ACHN (cell line): ENCODE results near the gene SFT2D3.
A peak's percentile ranks its signal among the peaks of the same experiment; 100 is the strongest.

ENCODE experiments used
- DNase-seq: peaks from one replicate; pipeline ENCODE4 v3.0.0-alpha.2; 2015
- in situ Hi-C: cut with HindIII; loops from 2 replicates; pipeline ENCODE4 v1.10.0; 2017; ENCODE audit warnings: low sequenced_read_pairs, low pct_ligation_motif_present, low pct_unique_long_range_greater_than_20kb

SFT2D3 gene

GRCh38 chr2:127662937-127663565 is 38.2 kb upstream of the SFT2D3 start:
- in situ Hi-C loops, result no loop called here
- DNase-seq, result no peak

GRCh38 chr2:127663566-127664064 is 37.7 kb upstream of the SFT2D3 start:
- no peak for DNase-seq
- in situ Hi-C loops, result no loop called here

GRCh38 chr2:127664065-127664894 is 37.0 kb upstream of the SFT2D3 start:
- in situ Hi-C loops, result no loop called here

GRCh38 chr2:127664895-127665225 is 36.4 kb upstream of the SFT2D3 start:
- no peak for DNase-seq
- in situ Hi-C loops, result no loop called here

More at GRCh38 chr2:127664065-127664894, 37.0 kb upstream of the SFT2D3 start:
- DNase-seq, result no peak

- DNase-seq, result no peak
- in situ Hi-C loops, result no loop called here
These were observed 35.9 kb upstream of the SFT2D3 start for GRCh38 chr2:127665267-127665893.

DNA sequence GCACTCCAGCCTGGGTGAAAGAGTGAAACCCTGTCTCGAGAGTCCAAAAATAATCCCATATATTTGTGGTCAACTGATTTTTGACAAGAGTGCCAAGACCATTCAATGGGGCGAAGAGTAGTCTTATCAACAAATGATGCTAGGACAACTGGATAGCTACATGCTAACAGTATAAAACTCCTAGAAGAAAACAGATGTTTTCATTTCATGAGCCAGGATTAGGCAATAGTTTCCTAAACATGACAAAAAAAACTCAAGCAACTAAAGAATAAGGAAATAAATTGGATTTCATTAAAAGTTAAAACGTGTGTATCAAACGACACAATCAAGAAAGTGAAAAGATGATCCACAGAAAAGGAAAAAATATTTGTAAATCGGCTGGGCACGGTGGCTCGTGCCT is 32.2 kb upstream of the SFT2D3 start:
- DNase-seq, result no peak
- in situ Hi-C loops, result no loop called here

GRCh38 chr2:127670055-127670956 is 31.0 kb upstream of the SFT2D3 start:
- in situ Hi-C loops, result no loop called here
- DNase-seq, result no peak

DNA sequence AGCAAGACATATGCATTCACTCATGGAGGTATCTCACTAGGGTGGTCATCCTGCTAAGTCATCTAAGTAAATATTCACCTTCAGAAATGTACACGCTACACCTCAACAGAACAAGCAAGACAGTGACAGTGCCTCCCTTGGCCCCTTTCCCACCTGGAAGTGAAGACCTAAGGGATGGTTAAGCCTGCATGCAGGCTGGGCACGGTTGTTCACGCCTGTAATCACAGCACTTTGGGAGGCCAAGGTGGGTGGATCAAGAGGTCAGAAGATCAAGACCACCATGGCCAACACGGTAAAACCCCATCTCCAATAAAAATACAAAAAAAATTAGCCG is 30.4 kb upstream of the SFT2D3 start:
- no peak for DNase-seq

DNA sequence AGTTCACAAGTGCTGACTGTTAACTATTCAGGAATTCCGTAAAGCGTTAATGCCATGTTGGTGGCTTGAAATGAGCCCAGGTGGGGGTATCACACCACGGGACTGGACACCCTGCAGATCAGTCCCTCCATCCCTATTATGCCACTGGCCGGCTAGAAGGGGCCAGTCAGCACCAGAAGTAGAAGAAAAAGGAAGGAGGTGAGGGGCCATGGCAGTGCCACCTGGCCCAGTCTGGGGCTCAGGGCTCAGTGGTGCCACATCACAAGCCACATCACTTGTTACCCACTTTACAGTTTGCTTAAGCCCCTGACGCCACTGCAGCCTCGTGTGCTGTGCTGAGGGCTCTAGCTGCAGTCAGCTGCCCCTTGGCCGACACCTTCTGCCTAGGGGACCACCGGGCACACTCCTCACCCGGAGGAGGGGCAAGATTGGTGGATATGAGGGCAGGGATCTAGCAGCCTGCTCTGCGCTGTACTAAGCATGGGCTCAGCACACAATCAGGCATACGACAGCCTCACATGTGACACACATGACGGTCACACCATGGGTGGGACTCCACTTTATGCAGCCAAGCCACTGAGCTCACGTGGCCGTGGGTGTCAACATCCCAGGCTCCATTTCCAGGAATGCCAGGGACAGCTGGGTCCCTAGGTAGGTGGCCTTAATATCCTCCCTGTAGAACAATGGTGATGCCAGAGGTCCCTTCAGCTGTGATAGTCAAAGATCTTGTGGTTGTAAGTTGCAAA is 29.6 kb upstream of the SFT2D3 start:
- DNase-seq, result no peak

More for the DNA sequence above, 30.4 kb upstream of the SFT2D3 start:
- in situ Hi-C loops, result no loop called here

GRCh38 chr2:127672341-127673224 is 28.7 kb upstream of the SFT2D3 start:
- in situ Hi-C loops, result no loop called here
- no peak for DNase-seq

More for the DNA sequence above, 29.6 kb upstream of the SFT2D3 start:
- in situ Hi-C loops, result no loop called here

GRCh38 chr2:127673291-127674069 is 27.8 kb upstream of the SFT2D3 start:
- in situ Hi-C loops, result no loop called here
- no peak for DNase-seq

- in situ Hi-C loops, result no loop called here
- DNase-seq, result peak; percentile 21
These were observed 26.8 kb upstream of the SFT2D3 start for GRCh38 chr2:127674241-127675209.

DNA sequence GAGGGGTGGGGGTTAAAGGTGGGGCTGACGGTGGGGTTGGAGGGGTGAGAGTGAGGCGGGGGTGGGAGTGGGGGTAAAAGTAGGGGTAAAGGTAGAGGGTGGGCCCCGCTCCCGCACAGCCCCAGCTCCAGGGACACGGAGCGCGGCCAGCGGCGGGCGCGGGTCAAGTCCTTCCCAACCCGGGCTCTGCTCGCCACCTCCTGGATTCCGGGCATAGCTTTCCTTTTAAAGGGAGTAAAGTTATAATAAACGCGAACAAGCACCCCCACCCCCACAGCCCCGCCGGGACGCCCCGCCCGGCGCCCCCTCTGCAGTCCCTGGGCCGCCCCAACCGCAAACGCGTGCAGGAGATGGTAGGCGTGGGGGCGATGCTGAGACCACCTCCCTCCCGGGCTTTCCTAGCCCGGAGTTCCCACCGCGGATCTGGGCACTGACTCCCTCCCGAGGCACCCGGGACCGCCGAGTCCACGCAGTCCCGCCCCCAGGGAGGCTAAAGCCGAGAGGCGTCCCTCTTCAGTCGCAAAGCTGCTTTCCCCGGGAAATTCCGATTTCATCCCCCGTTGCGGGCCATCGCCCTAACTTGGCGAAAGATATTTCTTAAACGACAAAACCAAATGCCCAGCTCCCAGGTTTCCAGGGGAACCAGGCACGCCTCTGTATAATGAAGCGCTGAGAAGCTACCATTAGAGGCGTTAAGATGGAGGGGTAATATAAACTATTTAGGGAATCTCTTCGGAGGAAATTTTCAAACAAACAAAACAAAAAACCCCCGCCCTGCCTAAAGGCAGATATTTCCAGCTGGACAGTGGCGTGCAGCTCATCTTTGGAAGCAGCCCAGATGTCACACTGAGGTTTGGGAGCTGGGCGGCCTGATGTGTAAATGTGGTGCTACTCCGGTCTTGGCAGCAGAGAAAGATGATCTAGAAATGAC is 25.7 kb upstream of the SFT2D3 start, which contains the start of gene LIMS2:
Gene LIMS2, minus strand, starts transcription at position 200 of the 931 bp plus-strand sequence. CDS start 506 bp downstream, outside the sequence.
- in situ Hi-C loops, result no loop called here
- peak; percentile 65 for DNase-seq

- in situ Hi-C loops, result no loop called here
These were observed 24.4 kb upstream of the SFT2D3 start for GRCh38 chr2:127676906-127677305.

More at GRCh38 chr2:127676906-127677305, 24.4 kb upstream of the SFT2D3 start:
- DNase-seq, result no peak
